ENCODE measurements around the gene DNAH3. TPM values are rescaled to one million over a fixed set of nuclear protein-coding genes. Genes with fewer than 3 reads are reported as not detected.

Gene DNAH3
- total and polyA plus RNA-seq, 2 of the 8 experiments (the other 6 are each of a cell fraction or from before 2014, with no cell fraction given), result 0.57 to 0.71 TPM

- Histone ChIP-seq H4K8ac (ENCODE audit: extremely low read depth, insufficient read depth, low read length) (no peak overlapping the region), H4K91ac (replicated peaks; ENCODE audit: insufficient read length, low read length) (no peak overlapping the region), H3K4me2 (ENCODE audit: insufficient read depth in 1 of 2, low read depth in 2 of 2, low read length in 2 of 2) (no peak overlapping the region), H3K18ac (ENCODE audit: extremely low read depth, low read length) (no peak overlapping the region), H3K9me3 (ENCODE audit: insufficient read depth in 2 of 2, low read depth in 1 of 2, low read length in 1 of 2) (no peaks in the 10 kb centered on the region), H2BK20ac (ENCODE audit: low read length) (no peak overlapping the region), H2BK15ac (ENCODE audit: low read length) (no peak overlapping the region), H3K23ac (ENCODE audit: insufficient read length) (no peak overlapping the region), H3K36me3 (ENCODE audit: control insufficient read depth in 2 of 4, insufficient read depth in 4 of 4, low read length in 3 of 4) (peaks cover 8 to 48% (median 28%) of the 10 kb centered on the region in 4 experiments), H3K4ac (replicated peaks; ENCODE audit: insufficient read length, low read depth, low read length) (no peak overlapping the region), H2BK12ac (ENCODE audit: low read depth, low read length) (no peak overlapping the region), H3K79me2 (ENCODE audit: control insufficient read depth in 1 of 2, insufficient read depth in 2 of 2, low read length in 2 of 2) (peaks cover 0 to 22% of the 10 kb centered on the region in 2 experiments; a peak in 2 of 4 replicates), H2BK120ac (replicated peaks; ENCODE audit: low read depth, low read length) (no peak overlapping the region), H3K56ac (replicated peaks; ENCODE audit: insufficient read length, low read depth, low read length) (no peak overlapping the region), H4K20me1 (replicated peaks in 1 of 2; ENCODE audit: control insufficient read depth in 1 of 2, insufficient read depth in 2 of 2, low read length in 2 of 2) (peaks cover 0 to 2% of the 10 kb centered on the region in 2 experiments), H2AFZ (ENCODE audit: low read length) (no peak overlapping the region), H3K9ac (replicated peaks in 1 of 4; ENCODE audit: extremely low read depth in 1 of 4, low read depth in 3 of 4, low read length in 3 of 4) (no peak overlapping the region), H3K4me3 (ENCODE audit: extremely low read depth in 1 of 4, insufficient read depth in 2 of 4, low read depth in 3 of 4, low read length in 4 of 4) (no peak overlapping the region), H2AK5ac (ENCODE audit: low read depth, low read length) (no peak overlapping the region), H3K27ac (ENCODE audit: low read depth, low read length) (no peak overlapping the region), H3K23me2 (ENCODE audit: low read depth, low read length) (peaks cover 11% of the 10 kb centered on the region), H3K79me1 (ENCODE audit: low read depth, low read length) (peaks cover 2% of the 10 kb centered on the region; the same call in 1 of the 2 replicates), H3K4me1 (replicated peaks in 1 of 4; ENCODE audit: control insufficient read depth in 3 of 4, insufficient read depth in 4 of 4, low read length in 3 of 4) (peaks cover 0 to 10% (median 5%) of the 10 kb centered on the region in 4 experiments; a peak in 4 of 7 replicates), H2BK5ac (ENCODE audit: low read depth, low read length) (no peak overlapping the region), H4K5ac (ENCODE audit: insufficient read length, low read depth, low read length) (no peak overlapping the region), H3K27me3 (replicated peaks in 1 of 4; ENCODE audit: control insufficient read depth in 3 of 4, extremely low read depth in 1 of 4, insufficient read depth in 3 of 4, low read length in 3 of 4) (peaks cover 0 to 7% (median 1%) of the 10 kb centered on the region in 4 experiments; a peak in 3 of 7 replicates), H3K14ac (ENCODE audit: insufficient read length) (no peak overlapping the region)
- FAIRE-seq, result no peak
- DNase-seq (ENCODE audit: low read depth in 1 of 2, low spot score in 2 of 2), result no peak
- 91% methylated on average over 2 of the region's 2 CpGs; no CpG with 5 or more reads in 1 of the 2 experiments for WGBS, 2 experiments (ENCODE audit: extremely low coverage in 1 of 2, insufficient coverage in 1 of 2, insufficient read length in 1 of 2, insufficient replicate concordance in 2 of 2, low coverage in 1 of 2, low lambda C conversion rate in 2 of 2, missing lambda C conversion rate in 1 of 2)
- POLR2A ChIA-PET (ENCODE audit: partially characterized antibody), result interaction anchor here (0.9 to 1.2 kb wide), 2 partner anchors 8 to 11 kb away, joined by 3 to 5 read pairs; no protein-coding TSS in a partner anchor
- CTCF ChIA-PET (ENCODE audit: partially characterized antibody), result interaction anchor here (5.8 kb wide), 1 partner anchor 140 kb away, joined by 42 read pairs; no protein-coding TSS in a partner anchor
These were observed 10.6 kb upstream of the DNAH3 start for GRCh38 chr16:21161211-21161610.

All from H1 (cell line).